CD4-positive, alpha-beta T cell treated with Interleukin-10 for 1 hour (primary cell): ENCODE measurements around the gene RAB5B.

Source experiments
- DNase-seq: peaks from one replicate; pipeline ENCODE4 v3.0.0-alpha.2; 2020

RAB5B gene

GRCh38 chr12:55973599-55974307 lies at the start of gene RAB5B:
Gene RAB5B, plus strand, starts transcription at chr12:55974078. Its CDS starts 12,883 bp downstream, at chr12:55986961.
- peak; percentile 100 for DNase-seq

- no peak for DNase-seq
Observed at GRCh38 chr12:55925371-55925770, 48.5 kb upstream of the RAB5B start.

- DNase-seq, result no peak
Observed at GRCh38 chr12:55925870-55926737, 47.8 kb upstream of the RAB5B start.

GRCh38 chr12:55926738-55927587 lies 46.9 kb upstream of the RAB5B start:
- DNase-seq, result peak; percentile 94

GRCh38 chr12:55927588-55928502 lies 46.0 kb upstream of the RAB5B start, which contains the start of gene PYM1:
Gene PYM1, minus strand, starts transcription at chr12:55927894. Its CDS starts 133 bp downstream, at chr12:55927761.
- peak; percentile 78 for DNase-seq

- DNase-seq, result peak; percentile 90
Observed at GRCh38 chr12:55929306-55929791, 44.5 kb upstream of the RAB5B start.

- DNase-seq, result peak; percentile 71
Observed at GRCh38 chr12:55930771-55931316, 43.0 kb upstream of the RAB5B start, which contains the start of gene DGKA. Gene DGKA, plus strand, starts transcription at chr12:55931162. Its CDS starts 5,342 bp downstream, at chr12:55936504.

- no peak for DNase-seq
Observed at GRCh38 chr12:55931317-55931779, 42.5 kb upstream of the RAB5B start.

- DNase-seq, result peak; percentile 35
Observed at GRCh38 chr12:55931780-55932550, 41.9 kb upstream of the RAB5B start.

GRCh38 chr12:55932551-55932910 lies 41.3 kb upstream of the RAB5B start:
- peak; percentile 76 for DNase-seq

- no peak for DNase-seq
Observed at GRCh38 chr12:55933169-55933798, 40.6 kb upstream of the RAB5B start.

GRCh38 chr12:55933799-55934742 lies 39.8 kb upstream of the RAB5B start:
- DNase-seq, result no peak

GRCh38 chr12:55934773-55935172 lies 39.1 kb upstream of the RAB5B start:
- DNase-seq, result no peak

GRCh38 chr12:55935738-55936151 lies 38.1 kb upstream of the RAB5B start:
- peak; percentile 31 for DNase-seq

GRCh38 chr12:55937981-55938380 lies 35.9 kb upstream of the RAB5B start:
- DNase-seq, result no peak

GRCh38 chr12:55938826-55939501 lies 34.9 kb upstream of the RAB5B start:
- DNase-seq, result no peak

- peak; percentile 90 for DNase-seq
Observed at GRCh38 chr12:55940065-55940732, 33.7 kb upstream of the RAB5B start.
